ENCODE measurements around the gene CDC42BPB.

CDC42BPB gene

GRCh38 chr14:102945346-102946130 lies 111.8 kb downstream of the CDC42BPB start:
- no peak for TF ChIP-seq CTCF (IDR thresholded peaks at IDR 0.05; ENCODE audit: low read length, missing control alignments)
- H3K4me3 ChIP-seq (replicated peaks; ENCODE audit: low read depth, low read length): no peak overlapping the region

GRCh38 chr14:102944448-102945330 lies 112.7 kb downstream of the CDC42BPB start:
- no peak for TF ChIP-seq CTCF (IDR thresholded peaks at IDR 0.05; ENCODE audit: low read length, missing control alignments)
- no peak overlapping the region for H3K4me3 ChIP-seq (replicated peaks; ENCODE audit: low read depth, low read length)
- DNase-seq (ENCODE audit: low read depth): no peak

More at GRCh38 chr14:102945346-102946130, 111.8 kb downstream of the CDC42BPB start:
- no peak for DNase-seq (ENCODE audit: low read depth)

GRCh38 chr14:102943979-102944378 lies 113.4 kb downstream of the CDC42BPB start:
- H3K4me3 ChIP-seq (replicated peaks; ENCODE audit: low read depth, low read length): no peak overlapping the region
- DNase-seq (ENCODE audit: low read depth): no peak
- no peak for TF ChIP-seq CTCF (IDR thresholded peaks at IDR 0.05; ENCODE audit: low read length, missing control alignments)

GRCh38 chr14:102943454-102943853 lies 113.9 kb downstream of the CDC42BPB start:
- no peak for TF ChIP-seq CTCF (IDR thresholded peaks at IDR 0.05; ENCODE audit: low read length, missing control alignments)

GRCh38 chr14:102942069-102942468 lies 115.3 kb downstream of the CDC42BPB start:
- no peak overlapping the region for H3K4me3 ChIP-seq (replicated peaks; ENCODE audit: low read depth, low read length)
- TF ChIP-seq CTCF (IDR thresholded peaks at IDR 0.05; ENCODE audit: low read length, missing control alignments): no peak
- DNase-seq (ENCODE audit: low read depth): no peak

More at GRCh38 chr14:102943454-102943853, 113.9 kb downstream of the CDC42BPB start:
- no peak overlapping the region for H3K4me3 ChIP-seq (replicated peaks; ENCODE audit: low read depth, low read length)
- DNase-seq (ENCODE audit: low read depth): no peak

- DNase-seq (ENCODE audit: low read depth): no peak
- no peak for TF ChIP-seq CTCF (IDR thresholded peaks at IDR 0.05; ENCODE audit: low read length, missing control alignments)
Observed at GRCh38 chr14:102941419-102942011, 115.8 kb downstream of the CDC42BPB start.

More at GRCh38 chr14:102941419-102942011, 115.8 kb downstream of the CDC42BPB start:
- no peak overlapping the region for H3K4me3 ChIP-seq (replicated peaks; ENCODE audit: low read depth, low read length)

Data from fibroblast of pulmonary artery (primary cell).